Endodermal cell (in vitro differentiated cells): ENCODE data around the gene ZNF407. TPM values are rescaled to one million over a fixed set of nuclear protein-coding genes. Genes with fewer than 3 reads are reported as not detected.

Experiments
- DNase-seq: peaks from one replicate; pipeline ENCODE4 v3.0.0-alpha.2; 2017
- H3K27ac ChIP-seq: 2 replicates; pipeline ENCODE4 v1.5.1; 2013; ENCODE audit warnings: mild to moderate bottlenecking, low read depth, low read length, moderate library complexity
- H3K27me3 ChIP-seq: 2 replicates; pipeline ENCODE4 v1.6.1; 2013; ENCODE audit warnings: mild to moderate bottlenecking, low read length, moderate library complexity; ENCODE audit not compliant: insufficient read depth, control insufficient read depth, poor library complexity, severe bottlenecking
- H3K36me3 ChIP-seq: 2 replicates; pipeline ENCODE4 v1.7.0; 2013; ENCODE audit warnings: mild to moderate bottlenecking, low read length, moderate library complexity; ENCODE audit not compliant: control insufficient read depth, insufficient read depth
- H3K4me1 ChIP-seq: one replicate; pipeline ENCODE4 v1.7.0; 2013; ENCODE audit warnings: low read length; ENCODE audit not compliant: control insufficient read depth, insufficient read depth
- H3K4me3 ChIP-seq: 2 replicates; pipeline ENCODE4 v1.5.1; 2013; ENCODE audit warnings: mild to moderate bottlenecking, low read length, moderate library complexity
- H3K9ac ChIP-seq: 2 replicates; pipeline ENCODE4 v1.6.1; 2013; ENCODE audit warnings: mild to moderate bottlenecking, low read length, moderate library complexity; ENCODE audit not compliant: poor library complexity, severe bottlenecking; ENCODE audit errors: extremely low read depth
- H3K9me3 ChIP-seq: 2 replicates; pipeline ENCODE4 v1.6.1; 2013; ENCODE audit warnings: mild to moderate bottlenecking, low read length, moderate library complexity; ENCODE audit not compliant: control insufficient read depth
- H3K27ac Mint-ChIP-seq: 2 replicates; pipeline ENCODE4 v1.8.0; 2020; ENCODE audit warnings: mixed read lengths
- H3K27me3 Mint-ChIP-seq: 2 replicates; pipeline ENCODE4 v1.8.0; 2021; ENCODE audit warnings: mild to moderate bottlenecking, mixed read lengths; ENCODE audit not compliant: insufficient read depth
- H3K36me3 Mint-ChIP-seq: 2 replicates; pipeline ENCODE4 v1.8.0; 2020; ENCODE audit warnings: low read depth, mixed read lengths
- H3K4me1 Mint-ChIP-seq: 2 replicates; pipeline ENCODE4 v1.8.0; 2020; ENCODE audit warnings: mixed read lengths
- H3K4me3 Mint-ChIP-seq: 2 replicates; pipeline ENCODE4 v1.8.0; 2020; ENCODE audit warnings: mild to moderate bottlenecking, moderate library complexity, mixed read lengths
- H3K9me3 Mint-ChIP-seq: 2 replicates; pipeline ENCODE4 v1.8.0; 2020; ENCODE audit warnings: mild to moderate bottlenecking, mixed read lengths
- CTCF ChIP-seq: fragments of 200-600 bp; sonication (generic); conservative IDR thresholded peaks from 2 replicates; pipeline ENCODE4 v1.5.0; 2021; ENCODE audit warnings: antibody characterized with exemption, mild to moderate bottlenecking
- WGBS, 2 experiments: methylation state at CpG; one replicate each; pipeline versions ENCODE4 v1.1.5 to v1.1.7; 2013; ENCODE audit warnings: missing lambda C conversion rate in 2 of 2, mixed read lengths in 1 of 2; ENCODE audit not compliant: insufficient coverage in 1 of 2, insufficient read length in 1 of 2; 5-methylcytosine and 5-hydroxymethylcytosine counted together
- total RNA-seq, 2 donors: library from RNA; stranded (reverse); fragmentation: NEBNext Ultra II Directional in 1 of 2; extraction: Animal tissue kit (Norgen Biotek cat#: 25700) in 1 of 2; gene quantifications; 2 replicates in 1 of 2; 3 replicates in 1 of 2; pipeline ENCODE4 v1.2.1, GENCODE V29; 2021

ZNF407 gene
- total RNA-seq, 2 donors from 2014 or later: 7.6 to 13.1 TPM

- no peak for TF ChIP-seq CTCF
- Histone ChIP-seq H3K9ac (no peak overlapping the region), H3K27ac (no peak overlapping the region), H3K27me3 (no peaks in the 10 kb centered on the region), H3K9me3 (peaks cover 7% of the 10 kb centered on the region), H3K4me1 (no peaks in the 10 kb centered on the region), H3K36me3 (no peaks in the 10 kb centered on the region), H3K4me3 (no peak overlapping the region)
- H3K27me3 Mint-ChIP-seq: no peaks in the 10 kb centered on the region
- peaks cover 3% of the 10 kb centered on the region for H3K9me3 Mint-ChIP-seq
- 95 to 99% methylated on average over 27 to 43 of the region's 43 CpGs for WGBS, 2 experiments
- H3K27ac Mint-ChIP-seq: no peak overlapping the region
- DNase-seq: peak; percentile 33
- no peaks in the 10 kb centered on the region for H3K36me3 Mint-ChIP-seq
- no peak overlapping the region for H3K4me3 Mint-ChIP-seq
- H3K4me1 Mint-ChIP-seq: no peaks in the 10 kb centered on the region
Observed at GRCh38 chr18:75087119-75088020, 489.7 kb downstream of the ZNF407 start.

- H3K27me3 ChIP-seq: no peaks in the 10 kb centered on the region
- H3K9ac ChIP-seq: no peak overlapping the region
- Mint-ChIP-seq H3K4me1 (no peaks in the 10 kb centered on the region), H3K27me3 (no peaks in the 10 kb centered on the region), H3K36me3 (no peaks in the 10 kb centered on the region), H3K4me3 (no peak overlapping the region), H3K27ac (no peak overlapping the region), H3K9me3 (no peaks in the 10 kb centered on the region)
- H3K27ac ChIP-seq: no peak overlapping the region
- no peaks in the 10 kb centered on the region for H3K36me3 ChIP-seq
- no peak overlapping the region for H3K4me3 ChIP-seq
- no peaks in the 10 kb centered on the region for H3K4me1 ChIP-seq
- 86 to 87% methylated on average over 1 to 4 of the region's 8 CpGs for WGBS, 2 experiments
- TF ChIP-seq CTCF: no peak
- DNase-seq: no peak
- peaks cover 7% of the 10 kb centered on the region for H3K9me3 ChIP-seq
Observed at GRCh38 chr18:75088021-75088506, 490.4 kb downstream of the ZNF407 start.

- Mint-ChIP-seq H3K4me3 (no peak overlapping the region), H3K36me3 (no peaks in the 10 kb centered on the region), H3K27ac (no peak overlapping the region), H3K4me1 (no peaks in the 10 kb centered on the region), H3K27me3 (no peaks in the 10 kb centered on the region), H3K9me3 (no peaks in the 10 kb centered on the region)
- Histone ChIP-seq H3K4me3 (no peak overlapping the region), H3K9me3 (peaks cover 7% of the 10 kb centered on the region), H3K36me3 (no peaks in the 10 kb centered on the region), H3K27me3 (no peaks in the 10 kb centered on the region), H3K27ac (no peak overlapping the region), H3K4me1 (no peaks in the 10 kb centered on the region), H3K9ac (no peak overlapping the region)
- WGBS, 2 experiments: 95 to 98% methylated on average over 9 to 20 of the region's 20 CpGs
- DNase-seq: peak; percentile 34
- TF ChIP-seq CTCF: no peak
Observed at GRCh38 chr18:75088622-75089211, 491.0 kb downstream of the ZNF407 start.
